DOHH2 (cell line): ENCODE results near the gene SMARCD3.

Experiments used
- CTCF ChIP-seq: fragments of 200-600 bp; sonication (generic); IDR thresholded peaks from one replicate; pipeline ENCODE4 v1.5.1; 2014; ENCODE audit warnings: antibody characterized with exemption, mild to moderate bottlenecking, low read depth, low read length; ENCODE audit not compliant: poor library complexity, severe bottlenecking
- EZH2phosphoT487 ChIP-seq: fragments of 200-600 bp; sonication (generic); IDR thresholded peaks from 2 replicates; pipeline ENCODE4 v1.6.1; 2017; ENCODE audit warnings: borderline replicate concordance, mild to moderate bottlenecking, antibody characterized with exemption, low read length, moderate library complexity, mixed read lengths

- TF ChIP-seq CTCF (no peak), EZH2phosphoT487 (no peak)
Observed at GRCh38 chr7:151246102-151246850, 2.2 kb downstream of the SMARCD3 start.
